OCI-M1 (cell line): ENCODE measurements around the gene ESRRB.
"Not testable (repeated sequence)": the region's sequence is repeated elsewhere in the genome, so short reads cannot be mapped to it uniquely, and the experiment has no call there.

Experiments used
- DNase-seq: peaks from one replicate; lab custom pipeline; 2025; lab: John Stamatoyannopoulos, UW

The ESRRB gene

GRCh38 chr14:76497550-76498462 lies 121.9 kb downstream of the ESRRB start:
- no peak for DNase-seq

DNA sequence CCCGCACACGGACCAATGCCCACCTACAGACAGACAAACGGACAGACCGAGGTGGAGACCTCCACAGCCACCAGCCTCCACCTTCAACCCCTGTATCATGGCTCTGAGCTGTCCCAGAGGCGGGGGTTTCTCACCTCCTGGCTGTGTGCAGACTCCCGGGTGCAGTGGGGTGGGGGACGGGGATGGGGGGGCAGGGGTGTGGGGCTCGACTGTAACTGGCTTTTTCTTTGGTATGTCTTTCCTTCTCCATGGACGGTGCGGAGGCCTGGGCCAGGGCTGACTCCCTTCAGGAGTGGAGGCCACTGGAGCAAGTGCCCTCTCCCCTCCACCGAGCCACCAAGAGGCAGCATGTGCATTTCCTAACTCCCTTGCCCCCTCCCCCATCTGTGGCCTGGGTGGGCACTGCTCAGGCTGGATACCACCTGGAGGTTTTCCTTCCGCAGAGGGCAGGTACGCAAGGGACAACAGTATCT lies 122.6 kb downstream of the ESRRB start:
- DNase-seq = no peak

DNA sequence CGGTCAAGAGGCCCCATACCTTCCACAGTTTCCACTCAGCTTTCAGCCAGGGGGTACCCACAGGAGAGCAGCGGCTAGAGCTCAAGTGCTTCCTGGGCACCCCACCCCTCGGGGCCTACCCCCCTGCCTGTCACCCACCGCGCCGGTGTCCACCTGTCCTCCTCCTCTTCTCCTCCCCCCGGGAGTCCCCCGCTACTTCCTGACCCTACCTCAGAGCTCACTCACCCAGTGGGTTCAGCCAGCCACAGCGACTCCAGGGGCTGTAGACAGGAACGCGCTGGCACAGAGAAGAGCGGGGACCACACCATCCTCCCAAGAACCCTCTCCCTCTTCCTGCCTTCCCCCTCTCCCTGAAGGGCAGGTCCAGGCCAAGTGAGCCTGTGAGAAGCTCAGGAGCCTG lies 123.0 kb downstream of the ESRRB start:
- no peak for DNase-seq

GRCh38 chr14:76499399-76499798 lies 123.5 kb downstream of the ESRRB start:
- no peak for DNase-seq

DNA sequence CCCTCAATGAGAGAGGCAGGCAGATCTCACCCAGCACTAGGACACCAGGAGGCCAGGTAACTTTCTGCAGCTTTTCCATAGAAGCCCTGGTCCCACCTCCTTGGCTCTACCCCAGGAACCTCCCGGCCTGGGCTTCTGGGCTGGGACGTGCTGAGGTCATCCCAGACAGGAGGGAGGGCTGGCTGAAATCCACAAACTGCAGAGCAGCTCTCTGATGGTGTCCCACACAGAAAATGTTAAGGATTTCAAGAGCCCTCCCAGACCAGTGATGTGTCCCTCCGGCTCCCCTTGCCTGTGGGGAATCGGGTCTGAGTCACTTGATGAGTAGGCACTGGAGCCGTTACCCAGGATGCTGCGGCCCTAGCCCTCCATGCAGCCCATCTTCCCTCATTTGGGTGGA lies 124.1 kb downstream of the ESRRB start:
- DNase-seq = no peak

DNA sequence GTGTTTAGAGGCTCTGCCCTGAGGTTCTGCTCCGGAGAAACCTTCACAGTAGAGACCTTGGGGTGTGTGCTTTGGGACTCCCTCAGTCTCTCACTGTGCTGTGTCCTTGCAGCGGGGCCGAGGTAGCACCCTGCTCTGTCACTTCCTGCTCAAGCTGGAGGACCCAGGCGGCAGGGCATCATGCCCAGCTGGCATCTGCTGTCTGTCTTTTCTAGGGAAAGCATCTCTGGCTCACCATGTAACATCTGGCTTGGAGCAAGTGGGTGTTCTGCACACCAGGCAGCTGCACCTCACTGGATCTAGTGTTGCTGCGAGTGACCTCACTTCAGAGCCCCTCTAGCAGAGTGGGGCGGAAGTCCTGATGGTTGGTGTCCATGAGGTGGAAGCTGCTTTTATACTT lies 124.5 kb downstream of the ESRRB start:
- DNase-seq = no peak

GRCh38 chr14:76501156-76501720 lies 125.3 kb downstream of the ESRRB start:
- DNase-seq = no peak

- DNase-seq = no peak
Measured at GRCh38 chr14:76502219-76502618, 126.3 kb downstream of the ESRRB start.

- DNase-seq = no peak
Measured at GRCh38 chr14:76502638-76503037, 126.7 kb downstream of the ESRRB start.

DNA sequence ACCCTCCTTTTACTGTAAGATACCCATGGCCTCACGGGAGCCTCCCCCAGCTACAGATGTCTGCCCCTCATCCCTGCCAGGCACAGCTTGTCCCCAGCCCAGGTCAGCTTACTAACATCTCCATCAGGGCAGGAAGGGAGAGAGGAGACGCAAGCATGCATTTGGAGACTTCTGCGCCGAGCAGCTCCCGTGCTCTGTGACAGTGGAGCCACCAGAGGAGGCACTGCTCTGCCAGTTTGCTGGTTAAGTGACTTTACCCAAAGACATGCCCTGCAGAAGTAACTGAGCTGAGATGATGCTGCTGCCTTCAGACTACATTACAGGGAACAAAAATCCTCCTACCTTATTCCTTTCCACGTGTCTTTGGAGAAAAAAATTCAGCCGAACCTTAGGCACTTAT lies 133.4 kb downstream of the ESRRB start:
- DNase-seq = no peak

GRCh38 chr14:76510181-76510580 lies 134.2 kb downstream of the ESRRB start:
- no peak for DNase-seq

DNA sequence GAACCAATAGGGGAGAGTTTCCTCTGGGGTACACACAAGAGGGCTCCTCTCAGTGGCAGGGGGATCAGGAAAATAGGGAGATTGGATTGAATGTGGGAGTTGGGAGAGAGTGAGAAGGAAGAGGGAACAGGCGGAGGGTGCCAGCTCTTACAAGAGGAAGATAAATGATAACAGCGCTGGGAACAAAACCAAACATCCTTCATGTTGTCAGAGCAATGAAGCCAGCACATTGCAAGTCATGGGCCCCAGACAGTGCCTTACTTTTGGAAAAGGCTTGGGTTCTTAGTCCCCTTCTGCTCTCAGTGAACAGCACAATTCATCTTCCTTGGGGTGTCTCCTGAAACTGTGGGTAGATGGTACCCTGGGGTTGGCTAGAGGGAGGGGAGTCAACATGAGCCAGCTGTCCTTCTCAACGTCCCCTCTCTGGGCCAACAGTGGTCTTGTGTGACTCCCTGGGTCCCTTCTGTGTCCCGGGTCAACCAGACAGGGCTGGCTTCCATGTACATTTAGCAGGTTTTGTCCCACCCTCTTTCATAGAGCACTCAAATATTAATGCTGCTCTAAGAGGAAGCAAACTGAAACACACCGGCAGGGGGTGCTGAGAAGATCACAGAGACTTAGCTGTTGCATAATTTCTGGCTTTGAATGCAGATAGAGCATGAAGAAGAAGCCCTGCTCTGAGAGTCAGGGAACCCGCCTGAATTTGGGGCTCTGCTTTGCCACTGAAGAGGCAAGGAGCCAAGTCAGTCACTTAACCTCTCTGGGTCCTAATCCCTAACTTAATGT lies 138.5 kb downstream of the ESRRB start:
- peak; percentile 74 for DNase-seq

DNA sequence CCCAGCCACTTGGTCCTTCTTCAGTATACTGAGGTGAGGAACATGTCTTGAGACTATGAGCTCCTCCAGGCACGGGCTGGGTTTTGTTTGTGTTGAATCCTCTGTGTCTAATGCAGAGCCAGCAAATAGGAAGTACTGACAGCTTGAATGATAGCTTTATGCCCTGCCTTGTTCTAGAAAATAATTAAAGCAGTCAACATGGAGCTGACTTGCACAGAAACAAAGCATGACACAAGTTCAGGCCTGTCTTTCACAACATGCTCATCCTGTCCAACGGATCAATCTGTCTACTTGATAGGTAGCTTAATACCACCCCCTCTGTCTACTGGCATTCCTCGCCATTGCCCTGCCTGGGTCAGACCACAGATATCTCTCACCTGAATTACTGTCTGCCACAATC lies 140.9 kb downstream of the ESRRB start:
- no peak for DNase-seq

- no peak for DNase-seq
Measured at GRCh38 chr14:76518366-76518765, 142.4 kb downstream of the ESRRB start.

DNA sequence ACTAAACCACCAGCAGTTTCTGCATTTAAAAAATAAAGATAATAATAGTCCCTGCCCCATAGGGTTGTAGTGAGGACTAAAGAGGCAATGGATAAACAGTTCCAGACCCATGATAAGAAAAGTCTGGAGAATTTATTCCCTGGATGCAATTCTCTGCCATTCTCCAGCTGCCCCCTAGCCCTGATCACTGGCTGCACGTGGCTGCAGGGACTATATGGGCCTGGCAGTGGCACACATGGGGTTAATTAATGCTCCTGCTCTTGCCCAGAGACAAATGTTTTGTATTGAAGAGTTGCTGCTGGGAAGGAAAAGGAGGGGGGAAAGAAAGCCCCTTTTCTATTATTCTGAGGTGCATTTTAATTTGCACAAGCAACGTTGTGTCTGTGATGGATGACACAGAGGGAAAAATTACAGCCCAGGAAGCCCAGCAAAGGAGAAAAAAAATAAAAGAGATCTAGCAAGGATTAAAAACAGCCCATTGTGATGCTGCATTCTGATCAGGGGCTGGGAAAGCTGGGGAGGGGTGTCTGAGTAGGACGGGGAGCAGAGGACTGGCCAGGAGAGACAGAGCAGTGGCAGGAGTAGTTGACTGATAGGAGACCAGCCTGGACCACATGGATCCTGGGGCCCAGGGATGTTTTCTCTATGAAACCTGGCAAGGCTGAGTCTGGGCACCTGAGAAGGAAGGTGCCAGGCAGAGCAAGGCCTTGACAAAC lies 149.3 kb downstream of the ESRRB start:
- DNase-seq = no peak

DNA sequence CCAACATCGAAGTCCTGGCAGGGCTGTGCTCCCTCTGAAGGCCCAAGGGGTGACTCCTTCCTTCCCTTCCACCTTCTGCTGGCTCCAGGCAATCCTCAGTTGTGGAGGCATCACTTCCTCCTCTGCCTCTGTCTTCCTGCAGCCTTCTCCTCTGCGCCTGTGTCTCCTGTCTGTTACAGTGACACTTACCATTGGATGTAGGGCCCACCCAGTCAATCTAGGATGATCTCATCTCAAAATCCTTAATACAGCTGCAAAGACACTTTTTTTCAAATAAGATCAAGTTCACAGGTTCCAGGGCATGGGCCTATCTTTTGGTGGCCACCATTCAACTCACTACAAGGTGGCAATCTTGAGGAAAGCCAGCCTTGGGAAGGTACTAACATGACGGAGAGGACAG lies 155.1 kb downstream of the ESRRB start:
- DNase-seq = no peak

DNA sequence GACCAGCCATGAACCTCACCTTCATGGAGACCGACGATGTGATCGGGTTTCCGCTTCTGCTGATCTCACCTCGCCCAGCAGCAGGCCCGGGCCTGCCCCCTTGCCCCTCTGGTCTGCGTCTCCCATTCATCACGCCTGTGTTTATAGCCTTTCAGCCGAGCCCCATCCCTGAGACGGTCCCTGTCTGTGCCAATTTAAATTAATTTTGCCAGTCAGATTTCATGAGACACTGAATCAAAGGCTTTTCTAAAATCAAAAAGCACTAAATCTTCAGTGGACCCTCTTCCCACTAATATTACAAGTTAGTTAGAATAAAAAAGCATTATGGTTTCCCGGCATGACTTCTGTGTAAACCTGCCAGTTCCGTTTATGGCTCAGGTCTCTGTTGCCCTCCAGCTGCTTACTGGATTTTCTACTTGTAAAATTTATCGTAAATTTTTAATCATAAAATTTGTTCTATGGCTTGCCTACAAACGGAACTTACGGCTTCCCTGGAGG lies 155.9 kb downstream of the ESRRB start:
- no peak for DNase-seq

GRCh38 chr14:76536636-76537035 lies 160.7 kb downstream of the ESRRB start:
- not testable (repeated sequence) for DNase-seq

GRCh38 chr14:76537906-76538647 lies 162.1 kb downstream of the ESRRB start:
- DNase-seq = no peak

GRCh38 chr14:76538648-76539008 lies 162.7 kb downstream of the ESRRB start:
- no peak for DNase-seq

DNA sequence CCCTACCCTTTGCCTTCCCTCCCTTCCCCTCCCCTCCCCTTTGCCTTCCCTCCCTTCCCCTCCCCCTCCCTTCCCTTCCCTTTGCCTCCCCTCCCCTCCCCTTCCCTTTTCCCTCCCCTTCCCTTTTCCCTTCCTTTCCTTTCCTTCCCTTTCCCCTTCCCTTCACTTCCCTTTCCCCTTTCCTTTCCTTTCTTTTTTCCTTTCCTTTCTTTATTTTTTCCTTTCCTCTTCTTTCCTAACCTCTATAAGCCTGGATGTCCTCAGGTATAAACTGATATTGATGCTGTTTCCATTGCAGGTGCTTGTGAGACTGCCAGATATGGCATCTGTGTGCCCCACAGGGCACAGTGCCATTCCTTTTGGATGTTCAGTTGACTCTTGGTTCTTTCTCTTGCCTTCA lies 163.2 kb downstream of the ESRRB start:
- DNase-seq = no peak
